Body of pancreas (tissue), 4 donors: ENCODE data around the gene PCSK1N.

ENCODE experiments used
- POLR2A ChIP-seq, 3 donors: fragments of 450-650 bp; IDR thresholded peaks; one replicate each; pipeline ENCODE4 v1.6.1; 2016; ENCODE audit warnings: antibody characterized with exemption in 3 of 3, mild to moderate bottlenecking in 2 of 3
- TF ChIP-seq, protein P1 (sequence below), 7 experiments: fragments of 450-650 bp in 4 of 7; fragments of 200-600 bp in 3 of 7; sonication (generic) in 3 of 7; IDR thresholded peaks; one replicate each; pipeline ENCODE4 v1.5.1; 2016 to 2019; ENCODE audit warnings: antibody characterized with exemption in 7 of 7

DNA sequence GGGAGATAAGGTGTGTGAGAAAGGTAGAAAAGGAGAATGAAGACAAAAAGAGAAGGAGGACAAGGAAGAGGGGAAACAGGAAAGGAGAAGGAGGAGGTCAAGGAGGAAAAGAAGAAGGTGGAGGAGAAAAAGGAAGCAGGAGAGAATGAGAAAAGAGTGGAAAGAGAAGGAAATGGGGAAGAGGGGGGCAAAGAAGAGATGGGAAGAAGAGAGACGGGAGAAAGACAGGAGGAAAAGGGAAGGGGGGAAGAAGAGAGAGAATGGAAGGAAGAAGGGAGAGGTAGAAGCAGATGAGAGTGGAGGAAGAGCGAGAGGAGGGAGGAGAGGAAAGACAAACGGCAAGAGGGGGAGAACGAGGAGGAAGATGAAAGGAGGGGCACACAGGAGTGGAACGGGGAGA is 44.9 kb downstream of the PCSK1N start:
- TF ChIP-seq, protein P1, sequence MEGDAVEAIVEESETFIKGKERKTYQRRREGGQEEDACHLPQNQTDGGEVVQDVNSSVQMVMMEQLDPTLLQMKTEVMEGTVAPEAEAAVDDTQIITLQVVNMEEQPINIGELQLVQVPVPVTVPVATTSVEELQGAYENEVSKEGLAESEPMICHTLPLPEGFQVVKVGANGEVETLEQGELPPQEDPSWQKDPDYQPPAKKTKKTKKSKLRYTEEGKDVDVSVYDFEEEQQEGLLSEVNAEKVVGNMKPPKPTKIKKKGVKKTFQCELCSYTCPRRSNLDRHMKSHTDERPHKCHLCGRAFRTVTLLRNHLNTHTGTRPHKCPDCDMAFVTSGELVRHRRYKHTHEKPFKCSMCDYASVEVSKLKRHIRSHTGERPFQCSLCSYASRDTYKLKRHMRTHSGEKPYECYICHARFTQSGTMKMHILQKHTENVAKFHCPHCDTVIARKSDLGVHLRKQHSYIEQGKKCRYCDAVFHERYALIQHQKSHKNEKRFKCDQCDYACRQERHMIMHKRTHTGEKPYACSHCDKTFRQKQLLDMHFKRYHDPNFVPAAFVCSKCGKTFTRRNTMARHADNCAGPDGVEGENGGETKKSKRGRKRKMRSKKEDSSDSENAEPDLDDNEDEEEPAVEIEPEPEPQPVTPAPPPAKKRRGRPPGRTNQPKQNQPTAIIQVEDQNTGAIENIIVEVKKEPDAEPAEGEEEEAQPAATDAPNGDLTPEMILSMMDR (IDR thresholded peaks at IDR 0.05), result no peak
- TF ChIP-seq POLR2A (IDR thresholded peaks at IDR 0.05), result no peak
